ENCODE measurements around the gene VPS26A.

VPS26A gene

GRCh38 chr10:69089638-69090599 is 34.1 kb upstream of the VPS26A start:
- H3K9ac ChIP-seq (ENCODE audit: low read length in 5 of 5): peak overlapping the region in 3 of 5 donors; percentile 44 to 70 (median 58)
- peaks cover 0 to 39% (median 25%) of the 10 kb centered on the region in 5 donors for H3K4me1 ChIP-seq (ENCODE audit: control insufficient read depth in 5 of 5, insufficient read depth in 5 of 5, low read length in 5 of 5)

GRCh38 chr10:69090685-69091084 is 33.3 kb upstream of the VPS26A start:
- Histone ChIP-seq H3K9ac (ENCODE audit: low read length in 5 of 5) (peak overlapping the region in 1 of 5 donors; percentile 60), H3K4me3 (ENCODE audit: low read depth in 1 of 5, low read length in 5 of 5) (peak overlapping the region; percentile 29 to 65 (median 61)), H3K27me3 (ENCODE audit: control insufficient read depth in 5 of 5, insufficient read depth in 4 of 5, low read length in 5 of 5) (no peaks in the 10 kb centered on the region), H3K27ac (ENCODE audit: low read depth, low read length) (peak overlapping the region; percentile 92), H3K9me3 (ENCODE audit: control insufficient read depth in 5 of 5, low read length in 5 of 5) (no peaks in the 10 kb centered on the region), H3K36me3 (ENCODE audit: control insufficient read depth in 5 of 5, insufficient read depth in 5 of 5, low read length in 5 of 5) (no peaks in the 10 kb centered on the region), H3K4me1 (ENCODE audit: control insufficient read depth in 5 of 5, insufficient read depth in 5 of 5, low read length in 5 of 5) (peaks cover 0 to 34% (median 24%) of the 10 kb centered on the region in 5 donors)

More at GRCh38 chr10:69089638-69090599, 34.1 kb upstream of the VPS26A start:
- H3K27ac ChIP-seq (ENCODE audit: low read depth, low read length): peak overlapping the region; percentile 92
- no peaks in the 10 kb centered on the region for H3K9me3 ChIP-seq (ENCODE audit: control insufficient read depth in 5 of 5, low read length in 5 of 5)
- no peaks in the 10 kb centered on the region for H3K27me3 ChIP-seq (ENCODE audit: control insufficient read depth in 5 of 5, insufficient read depth in 4 of 5, low read length in 5 of 5)
- H3K4me3 ChIP-seq (ENCODE audit: low read depth in 1 of 5, low read length in 5 of 5): peak overlapping the region; percentile 25 to 84 (median 65)
- H3K36me3 ChIP-seq (ENCODE audit: control insufficient read depth in 5 of 5, insufficient read depth in 5 of 5, low read length in 5 of 5): no peaks in the 10 kb centered on the region

- Histone ChIP-seq H3K27me3 (ENCODE audit: control insufficient read depth in 5 of 5, insufficient read depth in 4 of 5, low read length in 5 of 5) (no peaks in the 10 kb centered on the region), H3K36me3 (ENCODE audit: control insufficient read depth in 5 of 5, insufficient read depth in 5 of 5, low read length in 5 of 5) (no peaks in the 10 kb centered on the region), H3K4me3 (ENCODE audit: low read depth in 1 of 5, low read length in 5 of 5) (peak overlapping the region in 4 of 5 donors; percentile 29 to 65 (median 63)), H3K4me1 (ENCODE audit: control insufficient read depth in 5 of 5, insufficient read depth in 5 of 5, low read length in 5 of 5) (peaks cover 0 to 30% (median 22%) of the 10 kb centered on the region in 5 donors), H3K27ac (ENCODE audit: low read depth, low read length) (peak overlapping the region; percentile 92), H3K9ac (ENCODE audit: low read length in 5 of 5) (peak overlapping the region in 1 of 5 donors; percentile 60), H3K9me3 (ENCODE audit: control insufficient read depth in 5 of 5, low read length in 5 of 5) (no peaks in the 10 kb centered on the region)
Observed at GRCh38 chr10:69091143-69091651, 32.8 kb upstream of the VPS26A start.

GRCh38 chr10:69092959-69093850 is 30.8 kb upstream of the VPS26A start:
- Histone ChIP-seq H3K4me3 (ENCODE audit: low read depth in 1 of 5, low read length in 5 of 5) (peak overlapping the region in 1 of 5 donors; percentile 40), H3K9me3 (ENCODE audit: control insufficient read depth in 5 of 5, low read length in 5 of 5) (no peaks in the 10 kb centered on the region), H3K27ac (ENCODE audit: low read depth, low read length) (no peak overlapping the region), H3K36me3 (ENCODE audit: control insufficient read depth in 5 of 5, insufficient read depth in 5 of 5, low read length in 5 of 5) (peaks cover 0 to 6% (median 2%) of the 10 kb centered on the region in 5 donors), H3K27me3 (ENCODE audit: control insufficient read depth in 5 of 5, insufficient read depth in 4 of 5, low read length in 5 of 5) (no peaks in the 10 kb centered on the region), H3K9ac (ENCODE audit: low read length in 5 of 5) (peak overlapping the region in 1 of 5 donors; percentile 26), H3K4me1 (ENCODE audit: control insufficient read depth in 5 of 5, insufficient read depth in 5 of 5, low read length in 5 of 5) (peaks cover 0 to 18% (median 16%) of the 10 kb centered on the region in 5 donors)

GRCh38 chr10:69093933-69094332 is 30.0 kb upstream of the VPS26A start:
- no peak overlapping the region for H3K9ac ChIP-seq (ENCODE audit: low read length in 5 of 5)
- H3K27ac ChIP-seq (ENCODE audit: low read depth, low read length): no peak overlapping the region
- H3K36me3 ChIP-seq (ENCODE audit: control insufficient read depth in 5 of 5, insufficient read depth in 5 of 5, low read length in 5 of 5): peaks cover 0 to 8% (median 2%) of the 10 kb centered on the region in 5 donors
- no peak overlapping the region for H3K4me3 ChIP-seq (ENCODE audit: low read depth in 1 of 5, low read length in 5 of 5)
- no peaks in the 10 kb centered on the region for H3K27me3 ChIP-seq (ENCODE audit: control insufficient read depth in 5 of 5, insufficient read depth in 4 of 5, low read length in 5 of 5)
- H3K9me3 ChIP-seq (ENCODE audit: control insufficient read depth in 5 of 5, low read length in 5 of 5): no peaks in the 10 kb centered on the region
- peaks cover 0 to 17% (median 16%) of the 10 kb centered on the region in 5 donors for H3K4me1 ChIP-seq (ENCODE audit: control insufficient read depth in 5 of 5, insufficient read depth in 5 of 5, low read length in 5 of 5)

- Histone ChIP-seq H3K27ac (ENCODE audit: low read depth, low read length) (no peak overlapping the region), H3K36me3 (ENCODE audit: control insufficient read depth in 5 of 5, insufficient read depth in 5 of 5, low read length in 5 of 5) (peaks cover 0 to 23% (median 3%) of the 10 kb centered on the region in 5 donors), H3K9ac (ENCODE audit: low read length in 5 of 5) (peak overlapping the region in 1 of 5 donors; percentile 10), H3K4me1 (ENCODE audit: control insufficient read depth in 5 of 5, insufficient read depth in 5 of 5, low read length in 5 of 5) (peaks cover 0 to 18% (median 9%) of the 10 kb centered on the region in 5 donors), H3K9me3 (ENCODE audit: control insufficient read depth in 5 of 5, low read length in 5 of 5) (no peaks in the 10 kb centered on the region), H3K4me3 (ENCODE audit: low read depth in 1 of 5, low read length in 5 of 5) (no peak overlapping the region), H3K27me3 (ENCODE audit: control insufficient read depth in 5 of 5, insufficient read depth in 4 of 5, low read length in 5 of 5) (no peaks in the 10 kb centered on the region)
Observed at GRCh38 chr10:69096045-69096444, 27.9 kb upstream of the VPS26A start.

- peaks cover 0 to 32% (median 3%) of the 10 kb centered on the region in 5 donors for H3K36me3 ChIP-seq (ENCODE audit: control insufficient read depth in 5 of 5, insufficient read depth in 5 of 5, low read length in 5 of 5)
Observed at GRCh38 chr10:69097729-69098128, 26.2 kb upstream of the VPS26A start.

GRCh38 chr10:69100136-69100872 is 23.7 kb upstream of the VPS26A start:
- no peak overlapping the region for H3K27ac ChIP-seq (ENCODE audit: low read depth, low read length)
- H3K4me3 ChIP-seq (ENCODE audit: low read depth in 1 of 5, low read length in 5 of 5): no peak overlapping the region
- H3K9me3 ChIP-seq (ENCODE audit: control insufficient read depth in 5 of 5, low read length in 5 of 5): no peaks in the 10 kb centered on the region
- peaks cover 0 to 14% (median 11%) of the 10 kb centered on the region in 5 donors for H3K4me1 ChIP-seq (ENCODE audit: control insufficient read depth in 5 of 5, insufficient read depth in 5 of 5, low read length in 5 of 5)
- no peaks in the 10 kb centered on the region for H3K27me3 ChIP-seq (ENCODE audit: control insufficient read depth in 5 of 5, insufficient read depth in 4 of 5, low read length in 5 of 5)
- H3K36me3 ChIP-seq (ENCODE audit: control insufficient read depth in 5 of 5, insufficient read depth in 5 of 5, low read length in 5 of 5): peaks cover 3 to 44% (median 10%) of the 10 kb centered on the region in 5 donors
- H3K9ac ChIP-seq (ENCODE audit: low read length in 5 of 5): no peak overlapping the region

More at GRCh38 chr10:69097729-69098128, 26.2 kb upstream of the VPS26A start:
- Histone ChIP-seq H3K27me3 (ENCODE audit: control insufficient read depth in 5 of 5, insufficient read depth in 4 of 5, low read length in 5 of 5) (no peaks in the 10 kb centered on the region), H3K27ac (ENCODE audit: low read depth, low read length) (no peak overlapping the region), H3K4me1 (ENCODE audit: control insufficient read depth in 5 of 5, insufficient read depth in 5 of 5, low read length in 5 of 5) (peaks cover 2 to 18% (median 14%) of the 10 kb centered on the region in 5 donors), H3K9me3 (ENCODE audit: control insufficient read depth in 5 of 5, low read length in 5 of 5) (no peaks in the 10 kb centered on the region), H3K4me3 (ENCODE audit: low read depth in 1 of 5, low read length in 5 of 5) (no peak overlapping the region), H3K9ac (ENCODE audit: low read length in 5 of 5) (no peak overlapping the region)
